Osteocyte (in vitro differentiated cells): Measurements from ENCODE around the gene UPF1. TPM values are rescaled to one million over a fixed set of nuclear protein-coding genes. Genes with fewer than 3 reads are reported as not detected.

Experiments used
- DNase-seq: peaks from one replicate; pipeline ENCODE4 v3.0.0; 2021; ENCODE audit warnings: mixed read lengths; ENCODE audit not compliant: unreplicated experiment; ENCODE audit errors: extremely low spot score
- H3K27ac Mint-ChIP-seq: one replicate; pipeline ENCODE4 v1.8.0; 2021; ENCODE audit warnings: mild to moderate bottlenecking, mixed read lengths; ENCODE audit not compliant: unreplicated experiment
- H3K27me3 Mint-ChIP-seq: one replicate; pipeline ENCODE4 v1.8.0; 2021; ENCODE audit warnings: mixed read lengths; ENCODE audit not compliant: unreplicated experiment
- H3K36me3 Mint-ChIP-seq: one replicate; pipeline ENCODE4 v1.8.0; 2021; ENCODE audit warnings: mixed read lengths; ENCODE audit not compliant: unreplicated experiment
- H3K4me1 Mint-ChIP-seq: one replicate; pipeline ENCODE4 v1.8.0; 2021; ENCODE audit warnings: mixed read lengths; ENCODE audit not compliant: unreplicated experiment
- H3K4me3 Mint-ChIP-seq: one replicate; pipeline ENCODE4 v1.8.0; 2021; ENCODE audit warnings: mild to moderate bottlenecking, moderate library complexity, mixed read lengths; ENCODE audit not compliant: unreplicated experiment
- H3K9me3 Mint-ChIP-seq: one replicate; pipeline ENCODE4 v1.8.0; 2021; ENCODE audit warnings: mixed read lengths; ENCODE audit not compliant: unreplicated experiment
- total RNA-seq: library from RNA; stranded (reverse); gene quantifications from 2 replicates; pipeline ENCODE4 v1.2.1, GENCODE V29; 2021
- TF ChIP-seq, protein P1 (sequence below): fragments of 200-600 bp; sonication (generic); IDR thresholded peaks from 2 replicates; pipeline ENCODE4 v1.5.0; 2021; ENCODE audit warnings: antibody characterized with exemption, mild to moderate bottlenecking, moderate library complexity

UPF1 gene
- total RNA-seq, 1 donor from 2014 or later = 58.0 TPM

DNA sequence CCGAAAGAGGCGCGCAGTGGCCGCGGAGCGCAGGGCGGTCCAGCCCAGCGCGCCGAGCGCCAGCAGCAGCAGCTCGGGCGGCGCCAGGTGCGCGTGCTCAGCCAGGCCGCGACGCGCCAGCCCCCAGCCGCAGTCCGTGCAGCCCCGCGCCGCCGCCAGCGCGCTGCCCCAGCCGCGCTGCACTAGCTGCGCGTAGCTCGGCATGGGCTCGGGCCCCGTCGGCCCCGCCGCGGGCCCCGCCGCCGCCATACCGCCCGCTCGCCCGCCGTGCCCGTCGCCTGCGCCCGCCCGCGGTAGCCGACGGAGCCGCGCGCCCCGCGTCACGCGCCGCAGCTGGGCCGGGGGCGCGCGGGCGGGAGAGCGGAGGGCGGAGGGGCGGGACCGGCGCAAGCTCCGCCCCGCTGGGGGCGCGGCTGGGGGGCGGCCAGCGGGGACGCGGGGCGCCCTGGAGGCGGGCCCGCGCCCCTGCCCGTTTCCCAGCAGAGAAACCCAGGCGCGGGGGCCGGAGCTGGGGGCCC, 64.1 kb downstream of the UPF1 start, which contains the start of gene CERS1:
Gene CERS1, minus strand, starts transcription at position 335 of the 518 bp plus-strand sequence. Its CDS starts 86 bp downstream, at position 249.
- Mint-ChIP-seq H3K4me3 (peak within 1 kb of the TSS; percentile 81), H3K27ac (peak within 1 kb of the TSS; percentile 38), H3K9me3 (no peaks in the 10 kb centered on the region), H3K4me1 (peaks cover 3% of the 10 kb centered on the region), H3K36me3 (no peaks in the 10 kb centered on the region), H3K27me3 (no peaks in the 10 kb centered on the region)
- no peak for DNase-seq
- TF ChIP-seq, protein P1, sequence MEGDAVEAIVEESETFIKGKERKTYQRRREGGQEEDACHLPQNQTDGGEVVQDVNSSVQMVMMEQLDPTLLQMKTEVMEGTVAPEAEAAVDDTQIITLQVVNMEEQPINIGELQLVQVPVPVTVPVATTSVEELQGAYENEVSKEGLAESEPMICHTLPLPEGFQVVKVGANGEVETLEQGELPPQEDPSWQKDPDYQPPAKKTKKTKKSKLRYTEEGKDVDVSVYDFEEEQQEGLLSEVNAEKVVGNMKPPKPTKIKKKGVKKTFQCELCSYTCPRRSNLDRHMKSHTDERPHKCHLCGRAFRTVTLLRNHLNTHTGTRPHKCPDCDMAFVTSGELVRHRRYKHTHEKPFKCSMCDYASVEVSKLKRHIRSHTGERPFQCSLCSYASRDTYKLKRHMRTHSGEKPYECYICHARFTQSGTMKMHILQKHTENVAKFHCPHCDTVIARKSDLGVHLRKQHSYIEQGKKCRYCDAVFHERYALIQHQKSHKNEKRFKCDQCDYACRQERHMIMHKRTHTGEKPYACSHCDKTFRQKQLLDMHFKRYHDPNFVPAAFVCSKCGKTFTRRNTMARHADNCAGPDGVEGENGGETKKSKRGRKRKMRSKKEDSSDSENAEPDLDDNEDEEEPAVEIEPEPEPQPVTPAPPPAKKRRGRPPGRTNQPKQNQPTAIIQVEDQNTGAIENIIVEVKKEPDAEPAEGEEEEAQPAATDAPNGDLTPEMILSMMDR = no peak

DNA sequence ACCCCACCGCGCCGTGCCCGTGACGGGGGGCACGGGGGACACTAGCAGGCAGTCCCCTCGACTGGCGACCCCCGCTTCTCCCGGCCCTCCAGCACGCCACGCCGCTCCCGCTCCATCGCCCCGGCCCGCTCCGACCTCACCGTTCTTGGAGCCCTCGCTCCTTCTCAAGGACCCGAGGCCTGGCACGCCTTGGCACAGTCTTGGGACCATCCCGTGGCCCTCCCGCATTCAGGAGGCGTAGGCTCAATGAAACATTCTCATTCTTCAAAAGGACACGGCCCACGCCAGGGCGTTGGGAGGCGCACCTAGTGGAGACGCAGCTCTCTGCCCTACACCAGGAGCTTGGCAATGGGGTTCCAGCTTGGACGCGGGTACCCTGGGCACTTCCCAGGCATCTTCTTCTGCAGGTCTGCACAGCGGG, 64.7 kb downstream of the UPF1 start:
- peak; percentile 83 for DNase-seq
- Mint-ChIP-seq H3K4me3 (peak overlapping the region; percentile 76), H3K4me1 (peaks cover 3% of the 10 kb centered on the region), H3K9me3 (no peaks in the 10 kb centered on the region), H3K27me3 (no peaks in the 10 kb centered on the region), H3K27ac (peak overlapping the region; percentile 38), H3K36me3 (peaks cover 1% of the 10 kb centered on the region)
- TF ChIP-seq, protein P1 = no peak

DNA sequence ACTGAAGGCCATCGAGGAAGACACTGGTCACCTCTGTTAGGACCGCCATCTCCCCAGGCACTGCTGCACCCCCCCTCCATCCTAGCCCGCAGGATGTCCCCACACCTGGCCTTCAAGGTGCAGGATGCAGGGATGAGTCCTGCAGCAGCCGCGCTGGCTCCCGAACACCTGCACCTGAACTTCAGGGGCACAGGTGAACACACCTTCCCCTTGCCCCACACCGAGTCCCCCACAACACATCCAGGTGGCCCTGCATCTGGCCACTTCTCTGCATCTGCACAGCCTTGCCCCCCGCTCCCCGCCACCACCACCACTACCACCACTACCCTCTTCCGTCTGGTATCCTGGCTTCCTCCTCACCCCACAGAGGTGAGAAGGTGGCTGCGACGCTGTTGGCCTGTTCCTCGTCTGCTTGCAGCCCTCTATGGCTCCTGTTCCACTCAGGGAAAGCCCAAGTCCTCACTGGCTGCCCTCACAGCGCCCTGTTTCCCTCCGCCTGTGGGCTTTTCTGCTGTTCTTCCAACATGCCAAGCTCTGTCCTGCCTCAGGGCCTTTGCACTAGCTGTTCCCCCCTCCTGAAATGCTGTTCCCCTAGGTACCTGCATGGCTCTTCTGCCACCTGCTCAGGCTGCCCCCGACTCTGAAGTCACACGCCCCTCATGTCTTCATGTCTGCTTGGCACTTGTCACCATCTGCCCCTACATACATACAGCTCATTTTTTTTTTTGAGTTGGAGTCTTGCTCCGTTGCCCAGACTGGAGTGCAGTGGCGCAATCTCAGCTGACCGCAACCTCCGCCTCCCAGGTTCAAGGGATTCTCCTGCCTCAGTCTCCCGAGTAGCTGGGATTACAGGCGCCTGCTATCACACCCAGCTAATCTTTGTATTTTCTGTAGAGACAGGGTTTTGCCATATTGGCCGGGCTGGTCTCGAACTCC, 65.6 kb downstream of the UPF1 start:
- Mint-ChIP-seq H3K9me3 (no peaks in the 10 kb centered on the region), H3K27me3 (no peaks in the 10 kb centered on the region), H3K36me3 (peaks cover 1% of the 10 kb centered on the region), H3K27ac (peak overlapping the region; percentile 27), H3K4me3 (peak overlapping the region; percentile 76), H3K4me1 (peaks cover 3% of the 10 kb centered on the region)
- TF ChIP-seq, protein P1 = no peak
- peak; percentile 82 for DNase-seq

DNA sequence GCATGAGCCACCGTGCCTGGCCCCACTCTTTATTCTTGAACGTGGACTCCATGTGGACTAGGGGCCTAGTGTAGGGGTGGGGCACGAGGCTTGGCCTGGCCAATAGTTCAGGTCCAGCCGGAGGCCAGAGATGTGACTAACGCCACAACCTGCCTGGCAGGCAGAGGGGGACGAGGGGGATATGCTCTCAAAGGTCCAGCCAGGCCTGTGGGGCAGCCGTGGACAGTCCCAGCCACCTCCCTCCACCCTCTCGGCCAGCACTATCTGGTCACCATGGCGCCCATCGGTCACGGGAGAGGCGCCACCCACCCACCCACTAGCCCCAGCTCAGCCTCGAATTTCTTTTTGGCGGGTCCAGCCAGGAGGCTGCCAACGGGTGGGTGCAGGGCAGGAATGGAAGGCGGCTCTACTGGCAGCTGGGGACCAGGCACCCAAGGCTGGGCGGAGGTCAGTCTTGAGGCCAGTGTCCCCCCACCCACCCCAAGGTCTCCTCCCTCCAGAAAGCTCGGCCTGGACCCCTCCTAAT, 66.4 kb downstream of the UPF1 start:
- Mint-ChIP-seq H3K27ac (no peak overlapping the region), H3K9me3 (no peaks in the 10 kb centered on the region), H3K4me1 (peaks cover 3% of the 10 kb centered on the region), H3K4me3 (no peak overlapping the region), H3K27me3 (no peaks in the 10 kb centered on the region), H3K36me3 (peaks cover 1% of the 10 kb centered on the region)
- TF ChIP-seq, protein P1 = no peak
- DNase-seq = peak; percentile 83
